SH-SY5Y (cell line): ENCODE data around the gene ANTXR2.

Experiments
- GATA2 ChIP-seq: IDR thresholded peaks from 2 replicates; pipeline ENCODE4 v1.6.1; 2011; ENCODE audit warnings: mild to moderate bottlenecking, low read depth, low read length
- GATA3 ChIP-seq: IDR thresholded peaks from 2 replicates; pipeline ENCODE4 v1.6.1; 2011; ENCODE audit warnings: low read depth, mild to moderate bottlenecking, low read length, moderate library complexity

GRCh38 chr4:80005863-80006262 lies 67.2 kb downstream of the ANTXR2 start:
- no peak for TF ChIP-seq GATA2
- no peak for TF ChIP-seq GATA3
